GM20431 (cell line): Measurements from ENCODE around the gene ELK1.
"Not testable (repeated sequence)": the region's sequence is repeated elsewhere in the genome, so short reads cannot be mapped to it uniquely, and the experiment has no call there.

ENCODE experiments used
- in situ Hi-C: fragments of 300-500 bp; cut with MseI, MboI; formaldehyde crosslinking; loops from one replicate; pipeline ENCODE4 v1.15.0; 2020; ENCODE audit warnings: low sequenced_read_pairs; ENCODE audit not compliant: unreplicated experiment

ELK1 gene

DNA sequence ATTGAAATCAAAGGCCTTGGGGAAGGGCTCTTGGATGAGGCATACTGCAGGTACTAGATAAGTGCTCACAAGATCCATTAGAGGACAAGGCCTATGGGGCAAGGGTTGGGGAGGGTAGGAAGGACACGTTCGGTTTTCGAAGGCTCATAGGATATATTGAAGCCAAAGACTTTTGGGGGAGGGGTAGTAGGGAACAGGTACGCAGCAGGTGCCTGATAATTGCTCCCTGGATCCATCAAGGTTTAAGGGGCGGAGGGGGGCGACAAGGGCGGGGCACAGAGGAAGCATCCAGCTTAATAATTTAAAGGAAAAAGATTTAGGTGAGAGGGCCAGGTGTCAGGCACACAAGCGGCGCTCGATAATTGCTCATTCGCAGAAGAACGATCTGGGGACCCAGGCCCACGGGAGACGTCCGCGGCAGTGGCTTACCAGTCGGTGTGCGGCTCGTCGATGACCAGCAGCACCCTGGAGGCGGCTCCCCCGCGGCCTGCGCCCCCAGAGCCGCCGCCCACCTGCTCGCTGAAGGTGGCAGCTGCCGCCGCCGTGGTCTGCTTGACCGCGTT lies 31.4 kb downstream of the ELK1 start:
- in situ Hi-C loops = no loop called here

GRCh38 chrX:47614618-47615017 lies 35.7 kb downstream of the ELK1 start:
- in situ Hi-C loops = no loop called here

DNA sequence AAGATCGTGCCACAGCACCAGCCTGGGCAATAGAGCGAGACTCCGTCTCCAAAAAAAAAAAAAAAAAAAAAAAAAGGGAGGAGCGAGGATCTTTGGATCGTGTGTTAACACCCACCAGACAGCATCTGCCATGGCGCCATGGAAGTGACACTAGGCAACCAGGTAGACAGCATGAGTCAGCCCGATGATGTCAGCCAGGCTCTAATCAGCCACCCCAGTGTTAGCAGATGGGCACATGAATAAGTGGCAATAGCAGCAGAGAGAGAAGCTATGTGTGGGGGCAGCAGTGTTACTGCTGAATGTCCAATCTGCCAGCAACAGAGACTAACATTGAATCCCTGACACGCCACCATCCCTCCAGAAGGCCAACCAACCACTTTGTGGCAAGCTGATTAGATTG lies 37.3 kb downstream of the ELK1 start:
- in situ Hi-C loops = no loop called here

DNA sequence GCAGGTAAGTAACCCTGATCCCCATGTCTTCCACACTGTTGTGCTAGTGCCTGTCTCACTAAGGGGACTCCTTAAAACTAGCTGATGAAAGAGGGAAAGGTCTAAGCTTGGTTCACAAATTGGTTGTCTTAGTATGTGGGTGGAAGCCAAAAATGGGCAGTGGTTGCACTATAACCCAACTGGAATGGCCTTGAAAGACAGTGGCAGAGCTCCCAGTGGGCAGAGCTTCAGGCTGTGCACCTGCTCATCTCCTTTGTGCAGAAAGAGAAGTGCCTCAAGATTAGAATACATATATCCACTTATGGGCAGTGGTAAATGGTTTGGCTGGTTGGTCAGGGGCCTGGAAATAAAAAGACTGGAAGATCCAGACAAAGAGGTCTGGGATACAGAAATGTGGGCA lies 37.9 kb downstream of the ELK1 start:
- in situ Hi-C loops = no loop called here

DNA sequence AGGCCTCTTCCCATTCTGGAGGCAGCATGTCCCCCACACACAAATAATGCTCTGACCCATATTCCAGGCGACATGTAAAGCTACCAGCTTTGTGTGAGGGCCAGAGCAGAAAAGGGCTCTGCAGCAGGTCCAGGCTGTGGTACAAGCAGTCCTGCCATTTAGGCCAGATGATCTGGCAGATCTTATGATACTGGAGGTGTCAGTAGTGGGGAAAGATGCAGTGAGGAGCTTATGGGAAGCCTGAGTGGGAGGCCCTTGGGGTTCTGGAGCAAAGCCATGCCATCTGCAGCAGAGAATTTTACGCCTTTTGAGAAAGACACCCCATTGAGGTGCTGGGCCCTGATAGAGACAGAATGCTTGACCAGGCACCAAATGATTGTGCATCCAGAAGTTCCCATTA lies 38.4 kb downstream of the ELK1 start:
- in situ Hi-C loops = no loop called here

- in situ Hi-C loops = no loop called here
Measured at GRCh38 chrX:47611489-47611888, 38.9 kb downstream of the ELK1 start.

DNA sequence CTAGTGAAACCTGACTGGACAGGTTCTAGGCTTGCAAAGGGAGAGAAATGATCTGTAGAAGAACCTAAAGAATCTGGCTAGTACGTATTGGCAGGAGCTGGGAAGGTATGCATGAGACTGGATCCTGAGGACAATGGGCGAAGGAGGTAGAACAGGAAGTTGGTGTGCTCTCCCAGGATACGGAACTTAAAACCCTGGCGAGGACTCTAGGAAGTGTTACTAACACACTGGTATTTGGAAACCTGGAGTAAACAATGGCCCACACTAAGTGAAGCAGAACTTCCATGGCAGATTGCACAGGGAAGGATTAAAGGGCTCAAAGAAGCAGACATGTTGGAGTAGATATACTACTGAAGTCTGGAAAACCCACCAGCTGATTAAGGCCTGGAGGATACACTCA lies 39.9 kb downstream of the ELK1 start:
- in situ Hi-C loops = no loop called here

GRCh38 chrX:47608130-47608810 lies 42.1 kb downstream of the ELK1 start:
- in situ Hi-C loops = no loop called here

GRCh38 chrX:47607091-47607490 lies 43.3 kb downstream of the ELK1 start:
- in situ Hi-C loops = no loop called here

DNA sequence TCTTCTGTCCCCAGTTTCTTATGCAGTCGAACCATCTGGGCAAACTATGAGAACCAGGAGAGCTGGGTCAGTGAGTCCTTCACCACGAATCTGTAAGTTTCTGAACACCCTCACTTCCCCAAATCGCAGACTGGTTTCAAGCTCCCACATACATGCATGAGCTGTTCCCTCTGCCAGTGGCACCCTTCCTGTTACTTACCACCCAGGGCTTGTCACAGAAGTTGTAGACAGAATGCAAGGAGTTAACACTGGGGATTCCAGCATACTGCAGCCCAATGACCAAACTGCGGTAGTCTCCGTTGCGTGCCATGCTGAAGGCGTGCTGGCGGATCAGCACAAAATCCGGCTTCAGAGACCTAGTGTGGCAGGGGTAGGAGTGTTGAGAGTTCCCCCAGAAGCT lies 45.3 kb downstream of the ELK1 start:
- in situ Hi-C loops = no loop called here

DNA sequence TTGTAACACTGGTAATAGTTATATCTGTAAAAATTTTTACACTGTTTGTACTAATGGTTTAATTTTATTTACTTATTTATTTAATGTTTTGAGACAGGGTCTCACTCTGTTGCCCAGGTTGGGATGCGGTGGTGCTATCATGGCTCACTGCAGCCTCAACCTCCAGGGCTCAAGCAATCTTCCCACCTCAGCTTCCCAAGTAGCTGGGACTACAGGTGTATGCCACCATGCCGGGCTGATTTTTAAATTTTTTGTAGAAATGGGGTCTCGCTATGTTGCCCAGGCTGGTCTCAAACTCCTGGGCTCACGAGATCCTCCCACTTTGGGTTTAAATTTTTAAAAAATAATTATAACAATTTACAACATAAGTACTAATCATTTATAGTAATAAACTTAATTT lies 47.2 kb downstream of the ELK1 start:
- in situ Hi-C loops = not testable (repeated sequence)

- in situ Hi-C loops = no loop called here
Measured at GRCh38 chrX:47597222-47597621, 53.1 kb downstream of the ELK1 start.

- in situ Hi-C loops = no loop called here
Measured at GRCh38 chrX:47596256-47596655, 54.1 kb downstream of the ELK1 start.

- in situ Hi-C loops = no loop called here
Measured at GRCh38 chrX:47595716-47596251, 54.6 kb downstream of the ELK1 start.

DNA sequence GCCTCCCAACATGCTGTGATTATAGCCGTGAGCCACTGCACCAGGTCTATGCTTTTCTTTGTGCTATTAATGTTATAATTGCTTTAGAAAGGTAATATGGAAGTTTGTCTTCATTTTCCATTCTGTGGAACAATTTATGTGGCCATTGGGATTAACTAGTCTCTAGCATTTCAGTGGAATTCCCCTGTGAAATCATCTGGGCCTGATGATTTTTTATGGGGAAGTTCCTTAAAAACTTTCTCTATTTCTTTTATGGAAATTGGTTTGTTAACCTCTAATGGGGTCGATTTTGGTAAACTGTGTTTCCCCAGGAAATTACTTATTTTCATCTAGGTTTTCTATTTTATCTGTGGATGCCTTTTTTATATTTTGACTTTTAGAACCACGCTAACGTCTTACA lies 56.8 kb downstream of the ELK1 start:
- in situ Hi-C loops = no loop called here

GRCh38 chrX:47590984-47591383 lies 59.4 kb downstream of the ELK1 start:
- in situ Hi-C loops = no loop called here

- in situ Hi-C loops = no loop called here
Measured at GRCh38 chrX:47587906-47588735, 62.2 kb downstream of the ELK1 start.

GRCh38 chrX:47587091-47587891 lies 63.1 kb downstream of the ELK1 start:
- in situ Hi-C loops = no loop called here

DNA sequence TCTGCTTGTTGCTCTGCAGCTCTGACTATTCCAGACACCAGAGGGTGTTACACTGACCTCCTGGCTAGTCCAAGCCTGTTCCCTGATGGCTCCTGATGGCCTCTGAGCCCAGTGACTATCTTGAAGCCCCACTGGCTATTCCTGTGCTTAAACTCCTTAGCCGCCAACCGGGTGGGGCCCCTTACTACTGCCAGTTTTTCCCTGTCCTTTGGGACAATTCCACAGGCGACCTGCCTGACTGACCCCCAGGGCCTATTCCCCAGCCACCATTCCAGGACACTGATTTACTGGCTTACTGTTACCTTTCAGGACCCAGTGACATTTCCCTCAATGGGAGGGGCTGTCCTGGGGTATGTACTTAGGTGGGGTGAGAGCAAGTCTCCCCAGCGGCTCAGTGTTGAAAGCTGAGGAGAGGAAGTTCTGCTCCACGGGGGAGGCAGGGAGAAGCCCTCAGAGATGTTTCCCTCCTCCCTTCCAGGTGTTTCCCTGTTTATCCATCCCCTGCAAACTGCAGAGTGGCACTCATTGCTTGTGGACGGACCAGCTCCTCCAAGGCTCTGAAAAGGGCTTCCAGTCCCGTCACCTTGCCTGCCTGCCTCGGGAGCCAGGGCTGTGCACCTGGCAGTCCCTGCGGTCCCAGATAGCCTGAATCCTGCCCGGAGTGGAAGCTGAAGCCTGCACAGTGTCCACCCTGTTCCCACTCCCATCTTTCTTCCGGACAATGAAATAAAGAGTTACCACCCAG lies 64.1 kb downstream of the ELK1 start:
- in situ Hi-C loops = no loop called here
